GM12801 (cell line): Measurements from ENCODE around the gene SULT1C3.

Experiments used
- TF ChIP-seq, protein P1 (sequence below): IDR thresholded peaks from one replicate; pipeline ENCODE4 v1.5.1; 2011; ENCODE audit warnings: control low read depth; ENCODE audit not compliant: insufficient read length; ENCODE audit errors: extremely low read depth

SULT1C3 gene

DNA sequence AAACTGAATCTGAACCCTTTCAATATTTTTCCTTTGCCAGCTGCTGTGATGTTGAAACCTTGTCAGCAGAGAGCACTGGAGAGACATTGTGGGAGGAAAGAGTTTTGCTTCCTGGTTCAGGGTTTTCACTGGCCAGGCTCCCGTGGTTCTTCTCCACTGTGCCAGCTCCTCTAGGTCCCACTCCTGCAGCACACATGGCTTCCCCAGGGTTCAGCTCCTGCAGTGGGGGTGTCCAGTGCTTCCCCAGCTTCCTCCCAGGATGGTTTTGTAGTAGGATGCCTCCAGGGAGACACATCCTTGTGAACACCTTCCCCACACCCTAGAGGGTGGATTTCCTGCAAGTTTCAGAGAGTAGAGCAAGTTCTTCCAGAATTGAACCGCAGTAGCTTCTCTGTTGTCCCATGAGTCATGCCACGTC lies 24.0 kb upstream of the SULT1C3 start:
- TF ChIP-seq, protein P1, sequence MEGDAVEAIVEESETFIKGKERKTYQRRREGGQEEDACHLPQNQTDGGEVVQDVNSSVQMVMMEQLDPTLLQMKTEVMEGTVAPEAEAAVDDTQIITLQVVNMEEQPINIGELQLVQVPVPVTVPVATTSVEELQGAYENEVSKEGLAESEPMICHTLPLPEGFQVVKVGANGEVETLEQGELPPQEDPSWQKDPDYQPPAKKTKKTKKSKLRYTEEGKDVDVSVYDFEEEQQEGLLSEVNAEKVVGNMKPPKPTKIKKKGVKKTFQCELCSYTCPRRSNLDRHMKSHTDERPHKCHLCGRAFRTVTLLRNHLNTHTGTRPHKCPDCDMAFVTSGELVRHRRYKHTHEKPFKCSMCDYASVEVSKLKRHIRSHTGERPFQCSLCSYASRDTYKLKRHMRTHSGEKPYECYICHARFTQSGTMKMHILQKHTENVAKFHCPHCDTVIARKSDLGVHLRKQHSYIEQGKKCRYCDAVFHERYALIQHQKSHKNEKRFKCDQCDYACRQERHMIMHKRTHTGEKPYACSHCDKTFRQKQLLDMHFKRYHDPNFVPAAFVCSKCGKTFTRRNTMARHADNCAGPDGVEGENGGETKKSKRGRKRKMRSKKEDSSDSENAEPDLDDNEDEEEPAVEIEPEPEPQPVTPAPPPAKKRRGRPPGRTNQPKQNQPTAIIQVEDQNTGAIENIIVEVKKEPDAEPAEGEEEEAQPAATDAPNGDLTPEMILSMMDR = no peak

DNA sequence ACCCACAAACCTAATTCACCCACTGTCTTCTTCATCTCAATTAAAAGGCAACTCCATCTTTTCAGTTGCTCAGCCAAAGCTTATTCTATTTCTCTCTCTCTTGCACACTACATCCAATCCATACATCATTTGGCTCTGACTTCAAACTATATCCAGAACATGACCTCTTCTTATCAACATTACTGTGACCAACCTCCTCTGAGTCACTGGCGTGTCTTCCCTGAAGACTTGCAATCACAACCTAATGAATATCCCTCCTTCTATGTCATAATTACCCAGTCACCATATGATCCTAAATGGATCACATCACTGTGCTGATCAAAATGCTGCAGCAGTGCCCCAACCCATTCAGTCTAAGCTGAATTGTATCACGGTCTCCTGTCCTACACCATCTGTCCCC lies 22.6 kb upstream of the SULT1C3 start:
- TF ChIP-seq, protein P1 = no peak

DNA sequence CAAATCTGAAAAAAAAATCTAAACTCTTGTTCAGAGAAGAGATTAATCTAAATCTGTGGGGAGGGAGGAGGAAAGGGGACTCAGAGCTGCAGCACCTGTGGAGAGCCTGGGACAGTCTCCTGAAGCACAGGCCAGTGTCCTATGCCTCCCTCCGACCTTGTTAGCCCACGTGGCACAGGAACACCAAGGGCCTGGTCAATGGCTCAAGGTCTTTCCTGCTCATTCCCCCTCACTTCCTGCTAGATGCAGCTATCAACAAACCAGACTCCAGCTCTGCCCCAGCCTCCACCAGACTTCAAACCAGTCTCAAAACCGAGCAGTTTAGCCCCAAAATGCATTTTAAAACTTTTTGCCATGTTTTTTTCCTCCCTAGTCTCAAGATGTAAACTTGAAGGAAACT lies 20.1 kb upstream of the SULT1C3 start:
- TF ChIP-seq, protein P1 = no peak

DNA sequence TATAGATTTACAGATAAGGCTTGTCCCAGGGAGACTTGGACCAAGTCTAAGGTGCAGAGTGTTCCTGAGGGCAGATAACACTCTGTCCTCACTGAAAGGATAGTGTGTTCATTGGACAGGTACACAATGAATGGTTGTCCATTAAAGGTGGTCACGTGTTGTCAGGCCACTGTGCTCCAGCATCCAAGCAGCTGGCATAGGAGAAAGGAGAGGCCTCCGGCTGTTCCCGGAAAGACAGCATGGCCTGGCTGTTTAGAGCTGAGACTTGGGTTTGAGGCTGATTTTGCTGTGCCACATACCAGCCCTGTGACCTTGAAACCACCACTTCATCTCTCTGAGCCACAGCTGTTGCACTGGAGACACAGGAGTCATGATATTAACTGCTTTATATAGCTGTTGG lies 19.6 kb upstream of the SULT1C3 start:
- TF ChIP-seq, protein P1 = no peak

DNA sequence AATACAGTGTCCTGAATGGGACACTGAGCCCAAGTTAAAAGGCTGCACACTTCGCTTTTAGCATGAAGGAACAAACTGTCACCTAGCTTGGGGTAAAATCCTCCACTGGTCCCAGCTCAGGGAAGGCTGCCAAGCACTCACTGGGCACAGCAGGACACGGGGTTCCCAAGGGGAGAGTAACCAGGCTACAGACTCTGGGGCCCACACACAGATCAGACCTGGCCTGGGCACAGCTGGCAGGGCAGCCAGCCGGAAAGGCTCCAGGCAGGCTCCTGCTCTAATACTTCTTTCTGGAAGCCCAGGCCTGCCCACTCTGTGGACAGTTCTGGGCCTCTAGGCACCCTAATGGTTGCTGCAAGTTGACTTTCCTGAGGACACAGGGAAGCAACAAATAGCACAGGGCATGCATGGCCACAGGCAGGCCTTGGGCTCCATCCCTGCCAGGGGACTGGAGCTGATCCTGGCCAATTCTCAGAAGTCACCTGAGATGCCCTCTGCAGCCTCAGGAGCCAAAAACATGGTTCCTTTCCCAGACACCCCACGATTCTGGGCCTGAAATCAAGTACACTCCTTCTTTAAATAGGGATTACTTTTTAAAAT lies 18.7 kb upstream of the SULT1C3 start:
- TF ChIP-seq, protein P1 = no peak

DNA sequence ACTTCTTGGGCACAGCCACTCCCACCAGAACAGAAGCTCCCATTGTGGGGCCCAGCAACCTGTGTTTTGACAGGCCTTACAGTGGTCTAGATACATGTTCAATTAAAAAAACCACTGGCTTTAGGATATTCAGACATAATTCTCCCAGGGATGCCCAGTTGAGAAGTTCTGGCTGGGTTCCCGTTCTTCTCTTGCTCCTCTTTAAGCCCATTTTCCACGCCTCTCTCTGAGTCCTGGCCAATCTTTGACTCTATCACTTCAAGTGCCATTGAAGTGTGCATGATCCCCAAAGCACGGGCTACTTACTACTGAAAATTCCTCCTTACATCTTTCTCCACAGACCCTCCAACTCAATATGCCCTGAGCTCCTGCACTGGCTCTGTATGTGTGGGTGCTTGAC lies 17.5 kb upstream of the SULT1C3 start:
- TF ChIP-seq, protein P1 = no peak

DNA sequence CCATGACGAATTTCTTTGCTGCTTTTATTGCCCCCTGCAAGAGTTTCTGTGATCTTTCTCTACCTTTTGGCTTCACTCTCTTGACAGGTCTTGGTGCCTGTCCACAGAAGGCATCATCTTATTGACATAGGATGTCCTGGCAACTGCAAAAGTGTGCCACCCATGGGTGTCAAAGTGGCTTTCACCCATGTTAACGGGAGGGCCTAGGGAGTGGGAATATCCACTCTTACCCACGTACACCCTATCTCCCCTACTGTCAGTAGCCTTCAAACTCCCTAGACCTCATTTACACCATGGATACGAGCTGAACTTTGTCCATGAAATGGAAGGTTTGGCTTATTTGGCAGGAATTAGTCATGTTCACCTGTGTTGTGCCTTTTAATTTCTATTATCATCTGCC lies 16.2 kb upstream of the SULT1C3 start:
- TF ChIP-seq, protein P1 = no peak
